Measurements from ENCODE around the gene TRERF1.

The TRERF1 gene

GRCh38 chr6:42239333-42239732, 212.4 kb downstream of the TRERF1 start:
- Histone ChIP-seq H3K27ac (no peak overlapping the region), H3K9ac (ENCODE audit: insufficient read length) (no peak overlapping the region), H3K36me3 (ENCODE audit: insufficient read depth, low read length) (peaks cover 5% of the 10 kb centered on the region), H3K9me3 (ENCODE audit: low read depth, low read length) (no peaks in the 10 kb centered on the region), H3K4me3 (no peak overlapping the region)
- TF ChIP-seq FOXP2 (optimal IDR thresholded peaks at IDR 0.05; ENCODE audit: control extremely low read depth, extremely low read length, insufficient read depth) (no peak), POLR2AphosphoS5 (IDR thresholded peaks at IDR 0.05; ENCODE audit: borderline replicate concordance, low read depth, low read length) (no peak), EZH2 (IDR thresholded peaks at IDR 0.05) (no peak)
- no peak for DNase-seq (ENCODE audit: low read depth, low spot score)

- Histone ChIP-seq H3K27ac (no peak overlapping the region), H3K4me3 (no peak overlapping the region), H3K36me3 (ENCODE audit: insufficient read depth, low read length) (peaks cover 5% of the 10 kb centered on the region), H3K9me3 (ENCODE audit: low read depth, low read length) (no peaks in the 10 kb centered on the region), H3K9ac (ENCODE audit: insufficient read length) (no peak overlapping the region)
- TF ChIP-seq EZH2 (IDR thresholded peaks at IDR 0.05) (no peak), FOXP2 (optimal IDR thresholded peaks at IDR 0.05; ENCODE audit: control extremely low read depth, extremely low read length, insufficient read depth) (no peak), POLR2AphosphoS5 (IDR thresholded peaks at IDR 0.05; ENCODE audit: borderline replicate concordance, low read depth, low read length) (no peak)
- no peak for DNase-seq (ENCODE audit: low read depth, low spot score)
Measured at GRCh38 chr6:42237857-42238256, 213.9 kb downstream of the TRERF1 start.

- no peak overlapping the region for H3K27ac ChIP-seq
- no peak for DNase-seq (ENCODE audit: low read depth, low spot score)
- no peak overlapping the region for H3K9ac ChIP-seq (ENCODE audit: insufficient read length)
- TF ChIP-seq POLR2AphosphoS5 (IDR thresholded peaks at IDR 0.05; ENCODE audit: borderline replicate concordance, low read depth, low read length) (no peak), EZH2 (IDR thresholded peaks at IDR 0.05) (no peak), FOXP2 (optimal IDR thresholded peaks at IDR 0.05; ENCODE audit: control extremely low read depth, extremely low read length, insufficient read depth) (no peak)
- no peaks in the 10 kb centered on the region for H3K9me3 ChIP-seq (ENCODE audit: low read depth, low read length)
- H3K4me3 ChIP-seq: no peak overlapping the region
- peaks cover 5% of the 10 kb centered on the region for H3K36me3 ChIP-seq (ENCODE audit: insufficient read depth, low read length)
Measured at GRCh38 chr6:42236682-42237473, 214.8 kb downstream of the TRERF1 start.

DNA sequence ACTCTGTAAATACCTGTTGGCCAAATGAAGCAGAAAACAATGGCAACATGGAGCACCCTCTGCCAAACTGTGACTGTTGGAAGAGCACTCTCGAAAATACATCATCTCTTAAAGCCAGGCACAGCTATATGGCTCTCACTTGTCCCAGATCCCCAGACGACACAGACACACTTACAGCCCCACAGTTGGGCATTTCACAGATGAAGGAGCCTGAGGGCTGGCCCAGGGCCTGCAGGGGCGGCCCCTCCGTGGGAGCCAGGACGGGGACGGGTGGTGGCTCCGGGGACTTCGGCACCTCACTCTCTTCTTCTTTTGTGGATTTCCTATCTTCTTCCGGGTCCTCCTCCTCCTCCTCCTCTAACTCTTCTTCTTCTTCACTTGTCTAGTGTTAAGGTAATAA, 215.7 kb downstream of the TRERF1 start:
- peaks cover 5% of the 10 kb centered on the region for H3K36me3 ChIP-seq (ENCODE audit: insufficient read depth, low read length)
- TF ChIP-seq POLR2AphosphoS5 (IDR thresholded peaks at IDR 0.05; ENCODE audit: borderline replicate concordance, low read depth, low read length) (no peak), EZH2 (IDR thresholded peaks at IDR 0.05) (no peak), FOXP2 (optimal IDR thresholded peaks at IDR 0.05; ENCODE audit: control extremely low read depth, extremely low read length, insufficient read depth) (no peak)
- no peak for DNase-seq (ENCODE audit: low read depth, low spot score)
- no peaks in the 10 kb centered on the region for H3K9me3 ChIP-seq (ENCODE audit: low read depth, low read length)
- H3K9ac ChIP-seq (ENCODE audit: insufficient read length): no peak overlapping the region
- H3K4me3 ChIP-seq: no peak overlapping the region
- H3K27ac ChIP-seq: no peak overlapping the region

GRCh38 chr6:42232035-42232434, 219.7 kb downstream of the TRERF1 start:
- no peaks in the 10 kb centered on the region; the same call in 1 of the 2 replicates for H3K36me3 ChIP-seq (ENCODE audit: insufficient read depth, low read length)
- no peak for DNase-seq (ENCODE audit: low read depth, low spot score)
- H3K9me3 ChIP-seq (ENCODE audit: low read depth, low read length): no peaks in the 10 kb centered on the region
- no peak overlapping the region for H3K9ac ChIP-seq (ENCODE audit: insufficient read length)
- H3K27ac ChIP-seq: no peak overlapping the region
- TF ChIP-seq POLR2AphosphoS5 (IDR thresholded peaks at IDR 0.05; ENCODE audit: borderline replicate concordance, low read depth, low read length) (no peak), FOXP2 (optimal IDR thresholded peaks at IDR 0.05; ENCODE audit: control extremely low read depth, extremely low read length, insufficient read depth) (no peak), EZH2 (IDR thresholded peaks at IDR 0.05) (no peak)
- H3K4me3 ChIP-seq: no peak overlapping the region

DNA sequence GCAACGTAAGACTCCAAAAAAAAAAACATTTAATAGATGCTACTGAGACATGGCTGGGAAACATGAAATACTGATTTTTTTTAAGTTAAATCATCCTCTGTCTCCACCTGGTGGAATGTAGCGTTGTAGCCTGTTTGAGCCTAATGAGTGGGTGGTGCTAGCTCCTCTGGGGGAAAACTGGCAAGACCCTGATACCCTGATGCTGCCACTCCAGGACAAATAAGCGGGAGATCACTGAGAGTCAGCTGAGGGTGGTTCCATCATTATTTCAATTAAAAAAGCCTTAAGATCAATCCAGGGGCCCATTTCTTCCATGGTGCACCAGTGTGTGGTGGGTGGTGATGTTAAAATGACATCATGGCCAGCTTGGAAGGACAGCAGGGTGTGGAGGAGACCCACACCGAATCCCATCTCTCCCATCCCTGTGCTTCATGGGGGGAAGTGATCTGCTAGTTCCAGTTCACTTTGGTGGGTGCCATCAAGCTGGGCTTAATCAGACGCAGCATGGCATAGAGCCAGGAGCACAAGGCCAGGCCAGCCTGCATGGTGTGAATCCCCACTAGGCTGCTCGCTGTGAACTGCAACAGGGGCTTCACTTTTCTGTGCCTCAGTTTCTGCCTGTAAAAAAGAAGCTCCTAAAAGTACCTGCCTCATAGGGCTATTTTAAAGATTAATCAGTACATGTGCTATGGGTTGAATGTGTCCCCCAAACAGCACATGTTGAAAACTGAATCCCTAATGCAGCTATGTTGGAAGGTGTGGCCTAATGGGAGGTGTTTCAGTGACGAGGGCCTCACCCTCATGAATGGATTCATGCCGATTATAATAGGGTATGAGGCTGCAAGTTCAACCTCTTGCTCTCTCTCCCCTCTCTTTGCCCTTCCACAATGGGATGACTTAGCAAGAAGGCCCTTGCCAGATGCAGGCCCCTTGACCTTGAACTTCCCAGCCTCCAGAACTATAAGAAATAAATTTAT, 221.1 kb downstream of the TRERF1 start:
- no peak overlapping the region for H3K27ac ChIP-seq

DNA sequence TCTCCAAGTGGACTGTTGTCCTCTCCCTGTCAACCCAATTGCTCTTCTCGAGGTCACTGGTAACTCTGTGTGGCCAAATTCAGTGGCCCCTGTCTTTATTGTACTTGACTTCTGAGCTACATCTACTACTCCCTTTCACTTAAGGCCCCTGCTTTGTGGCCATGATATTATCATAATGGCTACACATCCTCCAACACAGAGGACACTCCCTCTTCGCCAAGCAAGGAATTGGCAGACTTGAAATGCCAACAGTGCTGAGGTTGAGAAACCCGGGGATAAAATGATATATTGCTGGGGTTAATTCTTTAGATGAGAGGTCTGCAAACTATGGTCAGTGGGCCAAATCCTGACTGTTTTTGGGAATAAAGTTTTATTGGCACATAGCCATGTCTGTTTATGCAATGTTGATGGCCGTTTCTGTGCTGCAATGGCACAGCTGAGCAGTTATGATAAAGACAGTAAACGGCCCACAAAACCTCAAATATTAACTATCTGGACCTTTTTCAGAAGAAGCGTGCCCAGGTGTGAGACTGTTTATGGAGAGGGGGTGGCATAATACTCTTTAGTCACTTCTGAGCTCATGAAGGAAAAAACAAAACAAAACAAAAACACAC, 222.1 kb downstream of the TRERF1 start:
- no peak for DNase-seq (ENCODE audit: low read depth, low spot score)
- no peak overlapping the region for H3K9ac ChIP-seq (ENCODE audit: insufficient read length)
- no peak overlapping the region for H3K4me3 ChIP-seq
- no peak for TF ChIP-seq POLR2AphosphoS5 (IDR thresholded peaks at IDR 0.05; ENCODE audit: borderline replicate concordance, low read depth, low read length)
- TF ChIP-seq EZH2 (IDR thresholded peaks at IDR 0.05): no peak
- TF ChIP-seq FOXP2 (optimal IDR thresholded peaks at IDR 0.05; ENCODE audit: control extremely low read depth, extremely low read length, insufficient read depth): no peak
- no peaks in the 10 kb centered on the region for H3K9me3 ChIP-seq (ENCODE audit: low read depth, low read length)
- no peaks in the 10 kb centered on the region; the same call in 1 of the 2 replicates for H3K36me3 ChIP-seq (ENCODE audit: insufficient read depth, low read length)
- no peak overlapping the region for H3K27ac ChIP-seq

More for the DNA sequence above, 221.1 kb downstream of the TRERF1 start:
- no peak for DNase-seq (ENCODE audit: low read depth, low spot score)
- no peak overlapping the region for H3K4me3 ChIP-seq
- TF ChIP-seq POLR2AphosphoS5 (IDR thresholded peaks at IDR 0.05; ENCODE audit: borderline replicate concordance, low read depth, low read length) (no peak), FOXP2 (optimal IDR thresholded peaks at IDR 0.05; ENCODE audit: control extremely low read depth, extremely low read length, insufficient read depth) (no peak), EZH2 (IDR thresholded peaks at IDR 0.05) (no peak)
- no peaks in the 10 kb centered on the region for H3K9me3 ChIP-seq (ENCODE audit: low read depth, low read length)
- no peak overlapping the region for H3K9ac ChIP-seq (ENCODE audit: insufficient read length)
- no peaks in the 10 kb centered on the region; the same call in 1 of the 2 replicates for H3K36me3 ChIP-seq (ENCODE audit: insufficient read depth, low read length)

DNA sequence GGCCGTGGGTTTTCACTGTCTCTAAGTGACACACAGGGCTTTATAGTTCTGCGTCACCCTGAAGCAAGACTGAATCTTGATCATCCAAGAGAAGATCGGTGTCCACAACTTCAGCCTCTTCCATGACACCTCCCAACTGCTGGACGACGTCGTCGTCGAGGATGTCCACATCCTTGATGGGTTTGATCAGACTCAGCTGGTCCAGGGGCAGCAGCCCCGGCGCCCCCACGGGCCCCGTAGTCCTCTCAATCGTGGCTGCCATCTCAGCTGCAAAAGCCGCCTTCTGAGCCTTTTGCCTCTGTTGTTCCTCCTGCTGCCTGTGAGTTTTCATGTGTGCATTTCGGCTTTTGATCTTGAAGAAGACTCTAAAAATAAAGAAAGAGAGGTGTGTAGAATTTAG, 223.4 kb downstream of the TRERF1 start:
- TF ChIP-seq EZH2 (IDR thresholded peaks at IDR 0.05) (no peak), FOXP2 (optimal IDR thresholded peaks at IDR 0.05; ENCODE audit: control extremely low read depth, extremely low read length, insufficient read depth) (no peak), POLR2AphosphoS5 (IDR thresholded peaks at IDR 0.05; ENCODE audit: borderline replicate concordance, low read depth, low read length) (no peak)
- H3K27ac ChIP-seq: no peak overlapping the region

More for the DNA sequence above, 223.4 kb downstream of the TRERF1 start:
- Histone ChIP-seq H3K9me3 (ENCODE audit: low read depth, low read length) (no peaks in the 10 kb centered on the region), H3K36me3 (ENCODE audit: insufficient read depth, low read length) (no peaks in the 10 kb centered on the region; the same call in 1 of the 2 replicates), H3K4me3 (no peak overlapping the region), H3K9ac (ENCODE audit: insufficient read length) (no peak overlapping the region)
- no peak for DNase-seq (ENCODE audit: low read depth, low spot score)

Measured in SK-N-MC (cell line).